OCI-LY3 (cell line): ENCODE data around the gene CIAO3.

Experiments used
- H2AFZ ChIP-seq: fragments of 200-600, 300-600 bp; shearing (Covaris generic); 2 replicates; pipeline ENCODE4 v1.6.0; 2014; ENCODE audit warnings: antibody characterized with exemption, low read depth, low read length
- H3K27ac ChIP-seq: fragments of 200-600, 300-600 bp; sonication (generic); 2 replicates; pipeline ENCODE4 v1.5.1; 2014; ENCODE audit warnings: mild to moderate bottlenecking, low read length, moderate library complexity, mixed read lengths
- H3K27me3 ChIP-seq: fragments of 200-600, 300-600 bp; sonication (generic); 2 replicates; pipeline ENCODE4 v1.6.1; 2014; ENCODE audit warnings: low read depth, low read length, mixed read lengths
- H3K36me3 ChIP-seq: fragments of 200-600, 300-600 bp; sonication (generic); replicated peaks from 2 replicates; pipeline ENCODE3; 2014; ENCODE audit warnings: low read depth, low read length, mixed read lengths
- H3K4me1 ChIP-seq: fragments of 300-600, 200-600 bp; sonication (generic); 2 replicates; pipeline ENCODE4 v1.6.1; 2014; ENCODE audit warnings: low read length, mixed read lengths
- H3K4me2 ChIP-seq: fragments of 200-600, 300-600 bp; sonication (generic); 2 replicates; pipeline ENCODE4 v1.6.1; 2014; ENCODE audit warnings: low read length, mixed read lengths
- H3K4me3 ChIP-seq: fragments of 300-600, 200-600 bp; sonication (generic); 2 replicates; pipeline ENCODE4 v1.5.1; 2014; ENCODE audit warnings: antibody characterized with exemption, mild to moderate bottlenecking, low read length, moderate library complexity
- H3K79me2 ChIP-seq: fragments of 300-600, 200-600 bp; shearing (Covaris generic); 2 replicates; pipeline ENCODE4 v1.6.1; 2014; ENCODE audit warnings: mild to moderate bottlenecking, low read length, mixed read lengths
- H3K9ac ChIP-seq: fragments of 300-600, 200-600 bp; shearing (Covaris generic); 2 replicates; pipeline ENCODE4 v1.6.0; 2014; ENCODE audit warnings: mild to moderate bottlenecking, low read length, moderate library complexity
- H3K9me3 ChIP-seq: fragments of 200-600, 300-600 bp; shearing (Covaris generic); 2 replicates; pipeline ENCODE4 v1.6.1; 2014; ENCODE audit warnings: low read length, mixed read lengths; ENCODE audit not compliant: insufficient read depth
- H4K20me1 ChIP-seq: fragments of 200-600, 300-600 bp; sonication (generic); 2 replicates; pipeline ENCODE4 v1.6.1; 2016; ENCODE audit warnings: low read length, mixed read lengths; ENCODE audit not compliant: insufficient read depth
- EZH2phosphoT487 ChIP-seq: fragments of 200-600 bp; shearing (Covaris generic); IDR thresholded peaks from 2 replicates; pipeline ENCODE4 v1.6.1; 2018; ENCODE audit warnings: antibody characterized with exemption, mixed run types, low read depth
- TF ChIP-seq, protein P1 (sequence below): fragments of 200-600, 300-600 bp; sonication (generic); IDR thresholded peaks from 2 replicates; pipeline ENCODE4 v1.5.1; 2014; ENCODE audit warnings: antibody characterized with exemption, low read length, low read depth

Gene CIAO3

DNA sequence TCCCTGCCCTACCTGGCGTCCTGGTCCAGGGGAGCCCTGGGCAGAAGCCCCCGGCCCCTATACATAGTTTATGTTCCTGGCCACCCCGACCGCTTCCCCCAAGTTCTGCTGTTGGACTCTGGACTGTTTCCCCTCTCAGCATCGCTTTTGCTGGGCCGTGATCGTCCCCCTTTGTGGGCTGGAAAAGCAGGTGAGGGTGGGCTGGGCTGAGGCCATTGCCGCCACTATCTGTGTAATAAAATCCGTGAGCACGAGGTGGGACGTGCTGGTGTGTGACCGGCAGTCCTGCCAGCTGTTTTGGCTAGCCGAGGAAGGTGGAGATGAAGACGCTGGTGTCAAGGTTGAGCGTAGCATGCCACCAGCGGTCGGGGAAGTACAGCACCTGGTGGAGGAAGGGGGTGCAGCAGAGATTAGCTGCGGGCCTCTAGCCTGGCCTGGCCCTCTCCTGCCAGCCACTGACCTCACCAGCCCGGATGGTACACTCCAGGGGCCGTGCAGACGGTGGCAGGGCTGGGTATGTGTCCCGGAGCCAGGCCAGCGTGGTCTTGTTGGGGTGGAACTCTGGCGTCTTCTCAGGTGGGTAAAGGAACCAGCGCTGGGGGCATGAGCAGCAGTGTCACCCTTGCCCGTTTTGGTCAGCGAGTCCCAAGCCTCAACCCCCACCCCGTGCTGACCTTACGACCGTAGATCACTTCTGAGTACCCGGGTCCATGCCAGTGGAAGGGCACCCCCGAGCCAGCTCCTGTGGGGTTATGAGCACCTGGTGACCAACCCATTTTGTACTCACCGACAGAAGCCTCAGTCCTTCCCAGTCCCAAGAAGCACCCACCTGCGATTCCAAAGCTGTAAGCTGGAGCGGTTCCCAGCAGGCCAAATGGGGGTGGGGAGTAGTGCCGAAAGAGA lies 58.1 kb downstream of the CIAO3 start:
- Histone ChIP-seq H3K79me2 (peaks cover 37% of the 10 kb centered on the region), H3K4me3 (peak overlapping the region; percentile 84), H3K27ac (no peak overlapping the region), H2AFZ (no peak overlapping the region), H3K36me3 (peaks cover 24% of the 10 kb centered on the region), H4K20me1 (0 out of 2 replicates have a peak, but pooled peaks cover 4% of the 10 kb centered on the region), H3K4me2 (peak overlapping the region; percentile 89), H3K9me3 (no peaks in the 10 kb centered on the region), H3K4me1 (peaks cover 16% of the 10 kb centered on the region), H3K9ac (no peak overlapping the region), H3K27me3 (no peaks in the 10 kb centered on the region)
- TF ChIP-seq EZH2phosphoT487, result no peak
- TF ChIP-seq, protein P1, sequence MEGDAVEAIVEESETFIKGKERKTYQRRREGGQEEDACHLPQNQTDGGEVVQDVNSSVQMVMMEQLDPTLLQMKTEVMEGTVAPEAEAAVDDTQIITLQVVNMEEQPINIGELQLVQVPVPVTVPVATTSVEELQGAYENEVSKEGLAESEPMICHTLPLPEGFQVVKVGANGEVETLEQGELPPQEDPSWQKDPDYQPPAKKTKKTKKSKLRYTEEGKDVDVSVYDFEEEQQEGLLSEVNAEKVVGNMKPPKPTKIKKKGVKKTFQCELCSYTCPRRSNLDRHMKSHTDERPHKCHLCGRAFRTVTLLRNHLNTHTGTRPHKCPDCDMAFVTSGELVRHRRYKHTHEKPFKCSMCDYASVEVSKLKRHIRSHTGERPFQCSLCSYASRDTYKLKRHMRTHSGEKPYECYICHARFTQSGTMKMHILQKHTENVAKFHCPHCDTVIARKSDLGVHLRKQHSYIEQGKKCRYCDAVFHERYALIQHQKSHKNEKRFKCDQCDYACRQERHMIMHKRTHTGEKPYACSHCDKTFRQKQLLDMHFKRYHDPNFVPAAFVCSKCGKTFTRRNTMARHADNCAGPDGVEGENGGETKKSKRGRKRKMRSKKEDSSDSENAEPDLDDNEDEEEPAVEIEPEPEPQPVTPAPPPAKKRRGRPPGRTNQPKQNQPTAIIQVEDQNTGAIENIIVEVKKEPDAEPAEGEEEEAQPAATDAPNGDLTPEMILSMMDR, result no peak

- Histone ChIP-seq H4K20me1 (0 out of 2 replicates have a peak, but pooled peaks cover 4% of the 10 kb centered on the region), H3K4me2 (peak overlapping the region; percentile 94), H3K9me3 (no peaks in the 10 kb centered on the region), H3K36me3 (peaks cover 24% of the 10 kb centered on the region), H3K9ac (no peak overlapping the region), H2AFZ (no peak overlapping the region), H3K27ac (no peak overlapping the region), H3K4me3 (peak overlapping the region; percentile 95; the same call in 1 of the 2 replicates), H3K27me3 (no peaks in the 10 kb centered on the region), H3K79me2 (peaks cover 37% of the 10 kb centered on the region), H3K4me1 (peaks cover 16% of the 10 kb centered on the region)
- TF ChIP-seq, protein P1, result no peak
- TF ChIP-seq EZH2phosphoT487, result no peak
Measured at GRCh38 chr16:681746-682427, 58.9 kb downstream of the CIAO3 start.

- no peaks in the 10 kb centered on the region for H3K9me3 ChIP-seq
- H4K20me1 ChIP-seq, result 0 out of 2 replicates have a peak, but pooled peaks cover 4% of the 10 kb centered on the region
- TF ChIP-seq, protein P1, result peak; percentile 11; the same call in 1 of the 2 replicates
- TF ChIP-seq EZH2phosphoT487, result no peak
- peak overlapping the region; percentile 95 for H3K4me3 ChIP-seq
- H3K4me2 ChIP-seq, result peak overlapping the region; percentile 94
- peaks cover 24% of the 10 kb centered on the region for H3K36me3 ChIP-seq
- peak overlapping the region; percentile 81 for H3K27ac ChIP-seq
- peak overlapping the region; percentile 88 for H3K9ac ChIP-seq
- peaks cover 37% of the 10 kb centered on the region for H3K79me2 ChIP-seq
- no peak overlapping the region for H2AFZ ChIP-seq
- no peaks in the 10 kb centered on the region for H3K27me3 ChIP-seq
- H3K4me1 ChIP-seq, result peaks cover 16% of the 10 kb centered on the region
Measured at GRCh38 chr16:680967-681745, 59.6 kb downstream of the CIAO3 start.
